HepG2 (cell line): Measurements from ENCODE around the gene TCF23. TPM values are rescaled to one million over a fixed set of nuclear protein-coding genes. Genes with fewer than 3 reads are reported as not detected.

ENCODE experiments used
- AGO2 ChIP-seq: fragments of 200-400 bp; formaldehyde crosslinking; optimal IDR thresholded peaks from 2 replicates; pipeline ENCODE3; 2017; ENCODE audit warnings: mild to moderate bottlenecking, low read depth, low read length, moderate library complexity
- CREB1 ChIP-seq, 2 experiments: fragments of 450-650 bp in 1 of 2; IDR thresholded peaks; 2 replicates each; pipeline ENCODE4 v1.6.1; 2016 to 2017; ENCODE audit warnings: control low read depth in 1 of 2, mild to moderate bottlenecking in 1 of 2, missing compliant biosample characterization in 1 of 2, missing genetic modification characterization in 1 of 2
- PHF5A ChIP-seq: IDR thresholded peaks from one replicate; pipeline ENCODE4 v1.6.1; 2018; ENCODE audit warnings: low read depth, missing genetic modification reagents; ENCODE audit not compliant: unreplicated experiment
- SMAD3 ChIP-seq: sonication (generic); formaldehyde crosslinking; IDR thresholded peaks from 2 replicates; pipeline ENCODE4 v1.4.0; 2020; ENCODE audit warnings: missing genetic modification reagents
- SP140L ChIP-seq: sonication (generic); formaldehyde crosslinking; IDR thresholded peaks from 2 replicates; pipeline ENCODE4 v1.4.0; 2020; ENCODE audit warnings: missing genetic modification reagents, borderline replicate concordance
- TBP ChIP-seq: sonication (generic); formaldehyde crosslinking; IDR thresholded peaks from 2 replicates; pipeline ENCODE4 v1.5.0; 2020; ENCODE audit warnings: missing genetic modification reagents
- TBX3 ChIP-seq: fragments of 450-650 bp; IDR thresholded peaks from 2 replicates; pipeline ENCODE4 v1.6.1; 2017; ENCODE audit warnings: antibody characterized with exemption, mild to moderate bottlenecking, inconsistent platforms, borderline replicate concordance
- ZBTB1 ChIP-seq: sonication (generic); formaldehyde crosslinking; IDR thresholded peaks from 2 replicates; pipeline ENCODE4 v1.4.0; 2020; ENCODE audit warnings: missing genetic modification reagents, borderline replicate concordance
- ZBTB42 ChIP-seq: sonication (generic); formaldehyde crosslinking; IDR thresholded peaks from 2 replicates; pipeline ENCODE4 v1.5.0; 2020; ENCODE audit warnings: mild to moderate bottlenecking, missing genetic modification reagents
- ZFP37 ChIP-seq: sonication (generic); formaldehyde crosslinking; IDR thresholded peaks from 2 replicates; pipeline ENCODE4 v1.4.0; 2020; ENCODE audit warnings: missing genetic modification reagents, borderline replicate concordance
- ZNF331 ChIP-seq: sonication (generic); formaldehyde crosslinking; IDR thresholded peaks from 2 replicates; pipeline ENCODE4 v1.4.0; 2020; ENCODE audit warnings: missing genetic modification reagents
- ZNF34 ChIP-seq: sonication (generic); formaldehyde crosslinking; IDR thresholded peaks from 2 replicates; pipeline ENCODE4 v1.4.0; 2020; ENCODE audit warnings: mild to moderate bottlenecking, missing genetic modification reagents, borderline replicate concordance
- ZNF496 ChIP-seq: sonication (generic); formaldehyde crosslinking; IDR thresholded peaks from 2 replicates; pipeline ENCODE4 v1.8.1; 2023; ENCODE audit warnings: mild to moderate bottlenecking, moderate library complexity, missing genetic modification reagents; ENCODE audit not compliant: insufficient replicate concordance
- ZNF549 ChIP-seq: sonication (generic); formaldehyde crosslinking; IDR thresholded peaks from 2 replicates; pipeline ENCODE4 v1.5.0; 2020; ENCODE audit warnings: missing genetic modification reagents
- ZNF724P ChIP-seq: sonication (generic); formaldehyde crosslinking; IDR thresholded peaks from 2 replicates; pipeline ENCODE4 v1.8.0; 2022; ENCODE audit warnings: missing genetic modification reagents, borderline replicate concordance
- ZNF839 ChIP-seq: sonication (generic); formaldehyde crosslinking; IDR thresholded peaks from 2 replicates; pipeline ENCODE4 v1.4.0; 2020; ENCODE audit warnings: missing genetic modification reagents, mild to moderate bottlenecking, borderline replicate concordance
- polyA plus RNA-seq, 8 experiments: library from polyadenylated mRNA; depleted of rRNA in 3 of 8; stranded (reverse) in 7 of 8; unstranded in 1 of 8; fragments of >200 nt; fragmentation: Illumina TruSeq in 4 of 8; extraction: Trizol in 4 of 8; gene quantifications; 2 replicates each; pipeline versions ENCODE4 v1.2.1 to v1.2.3, GENCODE V29; 2011 to 2016; ENCODE audit warnings: low read depth in 4 of 8, missing spikeins in 1 of 8, mixed read lengths in 1 of 8; ENCODE audit not compliant: insufficient read depth in 1 of 8
- total RNA-seq, 5 experiments: library from RNA; depleted of rRNA; stranded (reverse); fragments of >200 nt; fragmentation: Illumina TruSeq; extraction: Trizol; gene quantifications; 2 replicates each; pipeline ENCODE4 v1.2.3, GENCODE V29; 2016; ENCODE audit warnings: low read depth in 1 of 5
- TF ChIP-seq, protein P1 (sequence below): sonication (generic); formaldehyde crosslinking; IDR thresholded peaks from 2 replicates; pipeline ENCODE4 v1.5.0; 2020; ENCODE audit warnings: mild to moderate bottlenecking, missing genetic modification reagents, borderline replicate concordance
- TF ChIP-seq, protein P2 (sequence below): sonication (generic); formaldehyde crosslinking; IDR thresholded peaks from 2 replicates; pipeline ENCODE4 v1.4.0; 2020; ENCODE audit warnings: missing genetic modification reagents
- TF ChIP-seq, protein P3 (sequence below), 2 experiments: IDR thresholded peaks; 2 replicates each; pipeline ENCODE4 v1.6.1; 2011 to 2012; ENCODE audit warnings: low read length in 2 of 2, borderline replicate concordance in 1 of 2, low read depth in 1 of 2, mild to moderate bottlenecking in 1 of 2, moderate library complexity in 1 of 2

The TCF23 gene
- total and polyA plus RNA-seq, 2 of the 13 experiments (the other 11 are each of a cell fraction or from before 2014, with no cell fraction given), result 0.02 to 1.4 TPM

DNA sequence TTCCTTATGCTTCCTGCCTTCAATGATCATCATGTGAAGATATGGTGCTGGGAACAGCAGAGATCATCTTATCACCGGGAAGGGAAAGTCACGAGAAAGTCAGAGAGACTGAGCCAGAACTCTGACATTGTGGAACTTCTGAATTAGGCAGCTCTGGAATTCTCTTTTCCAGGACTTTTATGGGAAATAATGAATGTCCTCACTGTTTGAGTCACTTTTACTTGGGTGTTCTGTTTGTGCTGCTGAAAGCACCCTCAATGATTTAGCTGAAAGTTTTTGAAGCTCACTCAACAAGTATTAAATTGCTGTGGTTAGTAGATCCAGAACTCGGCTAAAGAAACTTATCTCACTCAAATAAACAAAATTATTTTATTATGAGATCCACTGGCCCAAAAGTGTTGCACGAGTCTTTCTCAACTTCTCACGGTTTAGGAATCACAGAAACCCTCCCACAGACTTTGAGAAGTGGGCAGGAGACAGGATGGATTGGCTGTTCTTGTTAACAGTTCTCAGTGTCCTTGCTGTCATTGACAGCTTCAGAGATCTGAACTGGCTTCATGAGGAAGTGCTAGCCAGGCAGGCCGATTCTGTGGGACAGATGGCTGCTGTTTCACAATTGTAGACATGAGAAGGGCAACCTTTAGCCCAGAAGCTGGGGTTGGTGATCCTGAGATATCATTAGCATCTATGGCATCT lies 36.7 kb downstream of the TCF23 start (continued):
- TF ChIP-seq, protein P1, sequence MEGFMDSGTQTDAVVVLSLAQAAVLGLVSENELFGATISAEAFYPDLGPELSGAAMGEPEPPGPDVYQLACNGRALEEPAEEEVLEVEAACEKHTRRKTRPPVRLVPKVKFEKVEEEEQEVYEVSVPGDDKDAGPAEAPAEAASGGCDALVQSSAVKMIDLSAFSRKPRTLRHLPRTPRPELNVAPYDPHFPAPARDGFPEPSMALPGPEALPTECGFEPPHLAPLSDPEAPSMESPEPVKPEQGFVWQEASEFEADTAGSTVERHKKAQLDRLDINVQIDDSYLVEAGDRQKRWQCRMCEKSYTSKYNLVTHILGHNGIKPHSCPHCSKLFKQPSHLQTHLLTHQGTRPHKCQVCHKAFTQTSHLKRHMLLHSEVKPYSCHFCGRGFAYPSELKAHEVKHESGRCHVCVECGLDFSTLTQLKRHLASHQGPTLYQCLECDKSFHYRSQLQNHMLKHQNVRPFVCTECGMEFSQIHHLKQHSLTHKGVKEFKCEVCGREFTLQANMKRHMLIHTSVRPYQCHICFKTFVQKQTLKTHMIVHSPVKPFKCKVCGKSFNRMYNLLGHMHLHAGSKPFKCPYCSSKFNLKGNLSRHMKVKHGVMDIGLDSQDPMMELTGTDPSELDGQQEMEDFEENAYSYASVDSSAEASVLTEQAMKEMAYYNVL, result no peak
- TF ChIP-seq SP140L (CRISPR knock-in tag) (no peak), ZBTB1 (no peak), ZNF549 (CRISPR knock-in tag) (no peak), ZNF331 (CRISPR knock-in tag) (no peak; the same call in 1 of the 2 replicates), ZNF839 (CRISPR knock-in tag) (no peak), TBX3 (no peak), ZFP37 (CRISPR knock-in tag) (0 out of 2 replicates have a peak, but pooled peaks have one; percentile 29), ZNF724P (no peak), AGO2 (no peak), ZBTB42 (no peak), SMAD3 (CRISPR knock-in tag) (no peak), PHF5A (CRISPR knock-in tag) (no peak), CREB1 (IDR thresholded peaks at IDR 0.05) (no peak), CREB1 (CRISPR knock-in tag; IDR thresholded peaks at IDR 0.05) (no peak), ZNF496 (CRISPR knock-in tag) (no peak), TBP (CRISPR knock-in tag) (no peak), ZNF34 (CRISPR knock-in tag) (no peak)
- TF ChIP-seq, protein P2, sequence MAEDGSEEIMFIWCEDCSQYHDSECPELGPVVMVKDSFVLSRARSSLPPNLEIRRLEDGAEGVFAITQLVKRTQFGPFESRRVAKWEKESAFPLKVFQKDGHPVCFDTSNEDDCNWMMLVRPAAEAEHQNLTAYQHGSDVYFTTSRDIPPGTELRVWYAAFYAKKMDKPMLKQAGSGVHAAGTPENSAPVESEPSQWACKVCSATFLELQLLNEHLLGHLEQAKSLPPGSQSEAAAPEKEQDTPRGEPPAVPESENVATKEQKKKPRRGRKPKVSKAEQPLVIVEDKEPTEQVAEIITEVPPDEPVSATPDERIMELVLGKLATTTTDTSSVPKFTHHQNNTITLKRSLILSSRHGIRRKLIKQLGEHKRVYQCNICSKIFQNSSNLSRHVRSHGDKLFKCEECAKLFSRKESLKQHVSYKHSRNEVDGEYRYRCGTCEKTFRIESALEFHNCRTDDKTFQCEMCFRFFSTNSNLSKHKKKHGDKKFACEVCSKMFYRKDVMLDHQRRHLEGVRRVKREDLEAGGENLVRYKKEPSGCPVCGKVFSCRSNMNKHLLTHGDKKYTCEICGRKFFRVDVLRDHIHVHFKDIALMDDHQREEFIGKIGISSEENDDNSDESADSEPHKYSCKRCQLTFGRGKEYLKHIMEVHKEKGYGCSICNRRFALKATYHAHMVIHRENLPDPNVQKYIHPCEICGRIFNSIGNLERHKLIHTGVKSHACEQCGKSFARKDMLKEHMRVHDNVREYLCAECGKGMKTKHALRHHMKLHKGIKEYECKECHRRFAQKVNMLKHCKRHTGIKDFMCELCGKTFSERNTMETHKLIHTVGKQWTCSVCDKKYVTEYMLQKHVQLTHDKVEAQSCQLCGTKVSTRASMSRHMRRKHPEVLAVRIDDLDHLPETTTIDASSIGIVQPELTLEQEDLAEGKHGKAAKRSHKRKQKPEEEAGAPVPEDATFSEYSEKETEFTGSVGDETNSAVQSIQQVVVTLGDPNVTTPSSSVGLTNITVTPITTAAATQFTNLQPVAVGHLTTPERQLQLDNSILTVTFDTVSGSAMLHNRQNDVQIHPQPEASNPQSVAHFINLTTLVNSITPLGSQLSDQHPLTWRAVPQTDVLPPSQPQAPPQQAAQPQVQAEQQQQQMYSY (CRISPR knock-in tag), result no peak
- TF ChIP-seq, protein P3, sequence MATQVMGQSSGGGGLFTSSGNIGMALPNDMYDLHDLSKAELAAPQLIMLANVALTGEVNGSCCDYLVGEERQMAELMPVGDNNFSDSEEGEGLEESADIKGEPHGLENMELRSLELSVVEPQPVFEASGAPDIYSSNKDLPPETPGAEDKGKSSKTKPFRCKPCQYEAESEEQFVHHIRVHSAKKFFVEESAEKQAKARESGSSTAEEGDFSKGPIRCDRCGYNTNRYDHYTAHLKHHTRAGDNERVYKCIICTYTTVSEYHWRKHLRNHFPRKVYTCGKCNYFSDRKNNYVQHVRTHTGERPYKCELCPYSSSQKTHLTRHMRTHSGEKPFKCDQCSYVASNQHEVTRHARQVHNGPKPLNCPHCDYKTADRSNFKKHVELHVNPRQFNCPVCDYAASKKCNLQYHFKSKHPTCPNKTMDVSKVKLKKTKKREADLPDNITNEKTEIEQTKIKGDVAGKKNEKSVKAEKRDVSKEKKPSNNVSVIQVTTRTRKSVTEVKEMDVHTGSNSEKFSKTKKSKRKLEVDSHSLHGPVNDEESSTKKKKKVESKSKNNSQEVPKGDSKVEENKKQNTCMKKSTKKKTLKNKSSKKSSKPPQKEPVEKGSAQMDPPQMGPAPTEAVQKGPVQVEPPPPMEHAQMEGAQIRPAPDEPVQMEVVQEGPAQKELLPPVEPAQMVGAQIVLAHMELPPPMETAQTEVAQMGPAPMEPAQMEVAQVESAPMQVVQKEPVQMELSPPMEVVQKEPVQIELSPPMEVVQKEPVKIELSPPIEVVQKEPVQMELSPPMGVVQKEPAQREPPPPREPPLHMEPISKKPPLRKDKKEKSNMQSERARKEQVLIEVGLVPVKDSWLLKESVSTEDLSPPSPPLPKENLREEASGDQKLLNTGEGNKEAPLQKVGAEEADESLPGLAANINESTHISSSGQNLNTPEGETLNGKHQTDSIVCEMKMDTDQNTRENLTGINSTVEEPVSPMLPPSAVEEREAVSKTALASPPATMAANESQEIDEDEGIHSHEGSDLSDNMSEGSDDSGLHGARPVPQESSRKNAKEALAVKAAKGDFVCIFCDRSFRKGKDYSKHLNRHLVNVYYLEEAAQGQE (IDR thresholded peaks at IDR 0.05; ENCODE audit: borderline replicate concordance in 1 of 2, low read depth in 1 of 2, low read length in 2 of 2), result peak in 1 of 2 experiments; percentile 36; a peak in 1 of 4 replicates
